ENCODE measurements around the gene HOXC9.

Gene HOXC9

GRCh38 chr12:53989227-53990113, 10.5 kb upstream of the HOXC9 start:
- peak; percentile 63 for DNase-seq

- no peak for DNase-seq
Measured at GRCh38 chr12:53990311-53991076, 9.5 kb upstream of the HOXC9 start.

- DNase-seq = peak; percentile 54
Measured at GRCh38 chr12:53991077-53991460, 8.9 kb upstream of the HOXC9 start.

- DNase-seq = no peak
Measured at GRCh38 chr12:53992377-53992889, 7.5 kb upstream of the HOXC9 start.

GRCh38 chr12:53993162-53994008, 6.6 kb upstream of the HOXC9 start:
- DNase-seq = no peak

GRCh38 chr12:53994009-53994263, 6.0 kb upstream of the HOXC9 start:
- no peak for DNase-seq

GRCh38 chr12:53994264-53995001, 5.5 kb upstream of the HOXC9 start:
- no peak for DNase-seq

- no peak for DNase-seq
Measured at GRCh38 chr12:53995002-53995377, 5.0 kb upstream of the HOXC9 start.

GRCh38 chr12:53995378-53996239, 4.4 kb upstream of the HOXC9 start:
- DNase-seq = peak; percentile 60

GRCh38 chr12:53996240-53997203, 3.4 kb upstream of the HOXC9 start:
- no peak for DNase-seq

- no peak for DNase-seq
Measured at GRCh38 chr12:53997204-53998109, 2.5 kb upstream of the HOXC9 start.

GRCh38 chr12:53998110-53998899, 1.7 kb upstream of the HOXC9 start:
- DNase-seq = no peak

GRCh38 chr12:53998900-53999236, 1.1 kb upstream of the HOXC9 start:
- DNase-seq = no peak

- DNase-seq = peak; percentile 89
Measured at GRCh38 chr12:53999559-54000115, 324 bp upstream of the HOXC9 start.

GRCh38 chr12:54001283-54002187, 1.6 kb downstream of the HOXC9 start:
- no peak for DNase-seq

- DNase-seq = no peak
Measured at GRCh38 chr12:54002278-54002914, 2.4 kb downstream of the HOXC9 start.
